HL-60 (cell line): ENCODE data around the gene SLC12A7.

Source experiments
- DNase-seq, 2 experiments: peaks; one replicate each; pipeline ENCODE4 v3.0.0-alpha.2; 2010 to 2020; ENCODE audit warnings: low read depth in 1 of 2, low spot score in 1 of 2
- H3K27ac ChIP-seq: fragments of 250-450 bp; sonication (Bioruptor Pico); replicated peaks from 2 replicates; pipeline ENCODE4 v1.5.1; 2020; ENCODE audit warnings: mild to moderate bottlenecking, moderate library complexity
- H3K27me3 ChIP-seq: fragments of 250-450 bp; sonication (Bioruptor Pico); 2 replicates; pipeline ENCODE4 v1.5.1; 2021; ENCODE audit warnings: mild to moderate bottlenecking, moderate library complexity; ENCODE audit not compliant: insufficient read depth, poor library complexity, severe bottlenecking
- H3K4me3 ChIP-seq: replicated peaks from 2 replicates; pipeline ENCODE4 v1.5.1; 2011; ENCODE audit warnings: mild to moderate bottlenecking, control low read depth, low read length; ENCODE audit not compliant: insufficient read depth
- GABPA ChIP-seq: IDR thresholded peaks from 2 replicates; pipeline ENCODE4 v1.6.1; 2012; ENCODE audit warnings: low read depth
- POLR2AphosphoS5 ChIP-seq: IDR thresholded peaks from 2 replicates; pipeline ENCODE4 v1.6.1; 2012; ENCODE audit warnings: low read depth
- SPI1 ChIP-seq: IDR thresholded peaks from 2 replicates; pipeline ENCODE4 v1.6.1; 2012; ENCODE audit warnings: low read depth, mild to moderate bottlenecking, borderline replicate concordance
- TF ChIP-seq, protein P1 (sequence below): IDR thresholded peaks from 2 replicates; pipeline ENCODE4 v1.6.1; 2012; ENCODE audit warnings: low read depth; ENCODE audit not compliant: insufficient replicate concordance
- TF ChIP-seq, protein P2 (sequence below): IDR thresholded peaks from one replicate; pipeline ENCODE4 v1.5.1; 2011; ENCODE audit warnings: low read length, control low read depth, inconsistent platforms; ENCODE audit not compliant: insufficient read depth

Gene SLC12A7

GRCh38 chr5:1043327-1043726 lies 68.5 kb downstream of the SLC12A7 start:
- TF ChIP-seq POLR2AphosphoS5 (no peak), GABPA (no peak), SPI1 (no peak)
- TF ChIP-seq, protein P1, sequence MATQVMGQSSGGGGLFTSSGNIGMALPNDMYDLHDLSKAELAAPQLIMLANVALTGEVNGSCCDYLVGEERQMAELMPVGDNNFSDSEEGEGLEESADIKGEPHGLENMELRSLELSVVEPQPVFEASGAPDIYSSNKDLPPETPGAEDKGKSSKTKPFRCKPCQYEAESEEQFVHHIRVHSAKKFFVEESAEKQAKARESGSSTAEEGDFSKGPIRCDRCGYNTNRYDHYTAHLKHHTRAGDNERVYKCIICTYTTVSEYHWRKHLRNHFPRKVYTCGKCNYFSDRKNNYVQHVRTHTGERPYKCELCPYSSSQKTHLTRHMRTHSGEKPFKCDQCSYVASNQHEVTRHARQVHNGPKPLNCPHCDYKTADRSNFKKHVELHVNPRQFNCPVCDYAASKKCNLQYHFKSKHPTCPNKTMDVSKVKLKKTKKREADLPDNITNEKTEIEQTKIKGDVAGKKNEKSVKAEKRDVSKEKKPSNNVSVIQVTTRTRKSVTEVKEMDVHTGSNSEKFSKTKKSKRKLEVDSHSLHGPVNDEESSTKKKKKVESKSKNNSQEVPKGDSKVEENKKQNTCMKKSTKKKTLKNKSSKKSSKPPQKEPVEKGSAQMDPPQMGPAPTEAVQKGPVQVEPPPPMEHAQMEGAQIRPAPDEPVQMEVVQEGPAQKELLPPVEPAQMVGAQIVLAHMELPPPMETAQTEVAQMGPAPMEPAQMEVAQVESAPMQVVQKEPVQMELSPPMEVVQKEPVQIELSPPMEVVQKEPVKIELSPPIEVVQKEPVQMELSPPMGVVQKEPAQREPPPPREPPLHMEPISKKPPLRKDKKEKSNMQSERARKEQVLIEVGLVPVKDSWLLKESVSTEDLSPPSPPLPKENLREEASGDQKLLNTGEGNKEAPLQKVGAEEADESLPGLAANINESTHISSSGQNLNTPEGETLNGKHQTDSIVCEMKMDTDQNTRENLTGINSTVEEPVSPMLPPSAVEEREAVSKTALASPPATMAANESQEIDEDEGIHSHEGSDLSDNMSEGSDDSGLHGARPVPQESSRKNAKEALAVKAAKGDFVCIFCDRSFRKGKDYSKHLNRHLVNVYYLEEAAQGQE, result no peak
- TF ChIP-seq, protein P2, sequence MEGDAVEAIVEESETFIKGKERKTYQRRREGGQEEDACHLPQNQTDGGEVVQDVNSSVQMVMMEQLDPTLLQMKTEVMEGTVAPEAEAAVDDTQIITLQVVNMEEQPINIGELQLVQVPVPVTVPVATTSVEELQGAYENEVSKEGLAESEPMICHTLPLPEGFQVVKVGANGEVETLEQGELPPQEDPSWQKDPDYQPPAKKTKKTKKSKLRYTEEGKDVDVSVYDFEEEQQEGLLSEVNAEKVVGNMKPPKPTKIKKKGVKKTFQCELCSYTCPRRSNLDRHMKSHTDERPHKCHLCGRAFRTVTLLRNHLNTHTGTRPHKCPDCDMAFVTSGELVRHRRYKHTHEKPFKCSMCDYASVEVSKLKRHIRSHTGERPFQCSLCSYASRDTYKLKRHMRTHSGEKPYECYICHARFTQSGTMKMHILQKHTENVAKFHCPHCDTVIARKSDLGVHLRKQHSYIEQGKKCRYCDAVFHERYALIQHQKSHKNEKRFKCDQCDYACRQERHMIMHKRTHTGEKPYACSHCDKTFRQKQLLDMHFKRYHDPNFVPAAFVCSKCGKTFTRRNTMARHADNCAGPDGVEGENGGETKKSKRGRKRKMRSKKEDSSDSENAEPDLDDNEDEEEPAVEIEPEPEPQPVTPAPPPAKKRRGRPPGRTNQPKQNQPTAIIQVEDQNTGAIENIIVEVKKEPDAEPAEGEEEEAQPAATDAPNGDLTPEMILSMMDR, result no peak
- Histone ChIP-seq H3K27me3 (no peaks in the 10 kb centered on the region), H3K4me3 (no peak overlapping the region), H3K27ac (no peak overlapping the region)
- DNase-seq, result no peak

GRCh38 chr5:1042626-1043025 lies 69.2 kb downstream of the SLC12A7 start:
- no peak overlapping the region for H3K4me3 ChIP-seq
- TF ChIP-seq POLR2AphosphoS5, result no peak
- TF ChIP-seq, protein P2, result no peak
- TF ChIP-seq GABPA, result no peak
- no peak for TF ChIP-seq SPI1
- TF ChIP-seq, protein P1, result no peak
- no peak overlapping the region for H3K27ac ChIP-seq
- no peak for DNase-seq
- no peaks in the 10 kb centered on the region for H3K27me3 ChIP-seq

DNA sequence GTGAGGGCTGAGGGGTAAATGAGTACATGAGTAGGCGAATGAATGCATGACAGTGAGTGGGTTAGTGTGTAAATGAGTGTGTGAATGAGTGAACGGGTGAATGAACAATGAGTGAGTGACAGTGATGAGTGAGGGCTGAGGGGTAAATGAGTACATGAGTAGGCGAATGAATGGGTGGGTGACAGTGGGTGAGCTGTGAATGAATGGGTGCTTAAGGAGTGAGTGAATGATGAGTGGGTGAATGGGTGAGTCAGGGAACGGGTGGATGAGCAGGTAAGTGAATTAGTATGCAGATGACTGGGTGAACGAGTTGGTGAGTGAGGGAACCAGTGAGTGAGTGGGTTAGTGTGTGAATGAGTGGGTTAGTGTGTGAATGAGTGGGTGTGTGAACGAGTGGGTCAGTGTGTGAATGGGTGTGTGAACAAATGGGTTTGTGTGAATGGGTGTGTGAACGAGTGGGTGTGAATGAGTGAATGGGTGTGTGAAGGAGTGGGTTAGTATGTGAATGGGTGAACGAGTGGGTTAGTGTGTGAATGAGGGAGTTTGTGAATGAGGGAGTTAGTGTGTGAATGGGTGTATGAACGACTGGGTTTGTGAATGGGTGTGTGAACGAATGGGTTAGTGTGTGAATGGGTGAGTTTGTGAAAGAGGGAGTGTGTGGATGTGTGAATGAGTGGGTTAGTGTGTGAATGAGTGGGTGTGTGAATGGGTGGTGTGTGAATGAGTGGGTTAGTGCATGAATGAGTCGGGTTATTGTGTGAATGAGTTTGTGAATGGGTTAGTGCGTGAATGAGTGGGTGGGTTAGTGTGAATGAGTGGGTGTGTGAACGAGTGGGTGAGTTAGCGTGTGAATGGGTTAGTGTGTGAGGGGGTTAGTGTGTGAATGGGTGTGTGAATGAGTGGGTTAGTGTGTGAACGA lies 70.4 kb downstream of the SLC12A7 start:
- no peak overlapping the region for H3K4me3 ChIP-seq
- TF ChIP-seq SPI1 (no peak), POLR2AphosphoS5 (no peak), GABPA (no peak)
- TF ChIP-seq, protein P2, result no peak
- TF ChIP-seq, protein P1, result no peak
- no peaks in the 10 kb centered on the region for H3K27me3 ChIP-seq
- no peak overlapping the region for H3K27ac ChIP-seq
- DNase-seq, result no peak
